H9 (cell line): ENCODE measurements around the gene RALGAPA2. TPM values are rescaled to one million over a fixed set of nuclear protein-coding genes. Genes with fewer than 3 reads are reported as not detected.

Experiments
- DNase-seq: peaks from one replicate; pipeline ENCODE4 v3.0.0-alpha.2; 2017
- H2AFZ ChIP-seq: one replicate; pipeline ENCODE4 v1.6.1; 2013; ENCODE audit warnings: mild to moderate bottlenecking, low read length, control low read depth, moderate library complexity
- H2AK5ac ChIP-seq: 2 replicates; pipeline ENCODE4 v1.6.1; 2013; ENCODE audit warnings: low read length, control low read depth, mixed read lengths; ENCODE audit not compliant: insufficient read length
- H2BK120ac ChIP-seq: one replicate; pipeline ENCODE4 v1.6.1; 2013; ENCODE audit warnings: low read depth, mild to moderate bottlenecking, low read length, control low read depth, inconsistent platforms; ENCODE audit not compliant: poor library complexity, severe bottlenecking
- H2BK12ac ChIP-seq: 2 replicates; pipeline ENCODE4 v1.6.1; 2013; ENCODE audit warnings: low read length, control low read depth, mixed read lengths, low read depth; ENCODE audit not compliant: insufficient read length
- H2BK15ac ChIP-seq: 2 replicates; pipeline ENCODE4 v1.6.1; 2013; ENCODE audit warnings: low read depth, low read length, control low read depth
- H2BK20ac ChIP-seq: one replicate; pipeline ENCODE4 v1.6.1; 2013; ENCODE audit warnings: low read depth, mild to moderate bottlenecking, low read length, control low read depth, inconsistent platforms; ENCODE audit not compliant: poor library complexity, severe bottlenecking
- H2BK5ac ChIP-seq: 2 replicates; pipeline ENCODE4 v1.6.1; 2013; ENCODE audit warnings: low read length, control low read depth, mixed read lengths; ENCODE audit not compliant: insufficient read length
- H3K14ac ChIP-seq: 2 replicates; pipeline ENCODE4 v1.6.1; 2013; ENCODE audit warnings: low read length, control low read depth; ENCODE audit not compliant: insufficient read depth
- H3K18ac ChIP-seq: 2 replicates; pipeline ENCODE4 v1.6.1; 2013; ENCODE audit warnings: low read depth, mild to moderate bottlenecking, mixed read lengths, low read length, control low read depth; ENCODE audit not compliant: insufficient read length
- H3K23ac ChIP-seq: 2 replicates; pipeline ENCODE4 v1.6.1; 2013; ENCODE audit warnings: low read length, control low read depth, mixed read lengths, low read depth; ENCODE audit not compliant: insufficient read length
- H3K23me2 ChIP-seq: 2 replicates; pipeline ENCODE4 v1.6.1; 2013; ENCODE audit warnings: low read depth, mild to moderate bottlenecking, mixed read lengths, low read length, control low read depth; ENCODE audit not compliant: insufficient read length, poor library complexity, severe bottlenecking
- H3K27ac ChIP-seq: 2 replicates; pipeline ENCODE4 v1.5.1; 2013; ENCODE audit warnings: low read length, control low read depth, mixed read lengths, low read depth; ENCODE audit not compliant: insufficient read length
- H3K27me3 ChIP-seq: 2 replicates; pipeline ENCODE4 v1.6.1; 2013; ENCODE audit warnings: low read length, control low read depth, inconsistent platforms; ENCODE audit not compliant: insufficient read depth
- H3K4ac ChIP-seq: 2 replicates; pipeline ENCODE4 v1.6.1; 2013; ENCODE audit warnings: low read depth, mild to moderate bottlenecking, control low read depth, inconsistent platforms, low read length, moderate library complexity
- H3K4me1 ChIP-seq: 2 replicates; pipeline ENCODE4 v1.6.1; 2013; ENCODE audit warnings: low read length, control low read depth, inconsistent platforms; ENCODE audit not compliant: insufficient read depth
- H3K4me2 ChIP-seq: 2 replicates; pipeline ENCODE4 v1.6.1; 2013; ENCODE audit warnings: low read length, control low read depth, mixed read lengths; ENCODE audit not compliant: insufficient read length, insufficient read depth
- H3K56ac ChIP-seq: 2 replicates; pipeline ENCODE4 v1.6.1; 2013; ENCODE audit warnings: low read depth, mild to moderate bottlenecking, mixed read lengths, low read length, control low read depth; ENCODE audit not compliant: insufficient read length
- H3K79me1 ChIP-seq: 2 replicates; pipeline ENCODE4 v1.6.1; 2013; ENCODE audit warnings: low read depth, mild to moderate bottlenecking, moderate library complexity, low read length, control low read depth, inconsistent platforms; ENCODE audit not compliant: insufficient read depth, poor library complexity, severe bottlenecking
- H3K79me2 ChIP-seq: 2 replicates; pipeline ENCODE4 v1.6.1; 2013; ENCODE audit warnings: low read length, control low read depth, inconsistent platforms; ENCODE audit not compliant: insufficient read depth
- H3K9ac ChIP-seq: 2 replicates; pipeline ENCODE4 v1.6.1; 2013; ENCODE audit warnings: low read length, control low read depth, mixed read lengths; ENCODE audit not compliant: insufficient read length; ENCODE audit errors: extremely low read depth
- H3K9me3 ChIP-seq: one replicate; pipeline ENCODE4 v1.6.1; 2013; ENCODE audit warnings: low read depth, low read length, inconsistent platforms; ENCODE audit not compliant: control insufficient read depth
- H3T11ph ChIP-seq: one replicate; pipeline ENCODE4 v1.6.1; 2013; ENCODE audit warnings: mild to moderate bottlenecking, low read length, control low read depth, inconsistent platforms
- H4K20me1 ChIP-seq: one replicate; pipeline ENCODE4 v1.6.1; 2013; ENCODE audit not compliant: control insufficient read depth, insufficient read length, insufficient read depth
- H4K5ac ChIP-seq: 2 replicates; pipeline ENCODE4 v1.6.1; 2013; ENCODE audit warnings: low read depth, mild to moderate bottlenecking, mixed read lengths, low read length, control low read depth; ENCODE audit not compliant: insufficient read length
- H4K8ac ChIP-seq: replicated peaks from 2 replicates; pipeline ENCODE4 v1.6.1; 2013; ENCODE audit warnings: low read length, control low read depth, mixed read lengths, low read depth; ENCODE audit not compliant: insufficient read length
- H4K91ac ChIP-seq: 2 replicates; pipeline ENCODE4 v1.6.1; 2013; ENCODE audit warnings: low read depth, mild to moderate bottlenecking, moderate library complexity, mixed read lengths, low read length, control low read depth; ENCODE audit not compliant: insufficient read length
- H3K27ac Mint-ChIP-seq, 3 experiments: 2 replicates in 2 of 3; 3 replicates in 1 of 3; pipeline ENCODE4 v1.8.0; 2020 to 2021; ENCODE audit warnings: mixed read lengths in 3 of 3, mild to moderate bottlenecking in 1 of 3, moderate library complexity in 1 of 3
- H3K27me3 Mint-ChIP-seq: 2 replicates; pipeline ENCODE4 v1.8.0; 2021; ENCODE audit warnings: low read depth, mild to moderate bottlenecking, moderate library complexity, mixed read lengths
- H3K36me3 Mint-ChIP-seq, 3 experiments: 2 replicates in 2 of 3; 3 replicates in 1 of 3; pipeline ENCODE4 v1.8.0; 2020 to 2021; ENCODE audit warnings: low read depth in 3 of 3, mixed read lengths in 3 of 3; ENCODE audit not compliant: insufficient read depth in 1 of 3
- H3K4me1 Mint-ChIP-seq, 2 experiments: 2 replicates each; pipeline ENCODE4 v1.8.0; 2020; ENCODE audit warnings: mixed read lengths in 2 of 2
- H3K4me3 Mint-ChIP-seq, 2 experiments: 2 replicates in 1 of 2; 3 replicates in 1 of 2; pipeline ENCODE4 v1.8.0; 2020 to 2021; ENCODE audit warnings: mild to moderate bottlenecking in 2 of 2, mixed read lengths in 2 of 2, moderate library complexity in 1 of 2
- H3K9me3 Mint-ChIP-seq, 2 experiments: 2 replicates in 1 of 2; 3 replicates in 1 of 2; pipeline ENCODE4 v1.8.0; 2020; ENCODE audit warnings: mild to moderate bottlenecking in 2 of 2, mixed read lengths in 2 of 2, moderate library complexity in 1 of 2
- WGBS: extraction: QIAGEN DNeasy Blood & Tissue Kit; methylation state at CpG from one replicate; pipeline ENCODE4 v1.1.7; 2013; ENCODE audit warnings: missing lambda C conversion rate, low lambda C conversion rate, mixed read lengths; ENCODE audit not compliant: insufficient read length; ENCODE audit errors: extremely low coverage; 5-methylcytosine and 5-hydroxymethylcytosine counted together
- total RNA-seq: library from RNA; stranded (reverse); gene quantifications from 2 replicates; pipeline ENCODE4 v1.2.1, GENCODE V29; 2021
- TF ChIP-seq, protein P1 (sequence below): fragments of 200-600 bp; sonication (generic); conservative IDR thresholded peaks from 3 replicates; pipeline ENCODE4 v1.8.0; 2021; ENCODE audit warnings: antibody characterized with exemption, mild to moderate bottlenecking

The RALGAPA2 gene
- total RNA-seq, 1 experiment from 2014 or later, result 16.6 TPM

- no peak overlapping the region for H3K14ac ChIP-seq
- H3K4me1 ChIP-seq, result peaks cover 9% of the 10 kb centered on the region; the same call in 1 of the 2 replicates
- H3K27ac ChIP-seq, result no peak overlapping the region
- H3K79me2 ChIP-seq, result no peaks in the 10 kb centered on the region
- H4K20me1 ChIP-seq, result no peaks in the 10 kb centered on the region
- Mint-ChIP-seq H3K27ac (peak overlapping the region in 2 of 3 experiments; percentile 5 to 35; a peak in 3 of 7 replicates), H3K36me3 (peaks cover 4 to 5% (median 4%) of the 10 kb centered on the region in 3 experiments; a peak in 4 of 7 replicates), H3K9me3 (no peaks in the 10 kb centered on the region), H3K4me1 (peaks cover 36 to 47% of the 10 kb centered on the region in 2 experiments), H3K27me3 (no peaks in the 10 kb centered on the region), H3K4me3 (peak overlapping the region in 1 of 2 experiments; percentile 8; a peak in 1 of 5 replicates)
- H3K79me1 ChIP-seq, result no peaks in the 10 kb centered on the region
- no peaks in the 10 kb centered on the region for H3K27me3 ChIP-seq
- H3K4me2 ChIP-seq, result no peak overlapping the region
- H3K56ac ChIP-seq, result no peak overlapping the region
- no peak overlapping the region for H3K18ac ChIP-seq
- no peak overlapping the region for H2BK120ac ChIP-seq
- no peaks in the 10 kb centered on the region for H3K9me3 ChIP-seq
- no peak overlapping the region for H2BK5ac ChIP-seq
- H4K8ac ChIP-seq, result no peak overlapping the region
- TF ChIP-seq, protein P1, sequence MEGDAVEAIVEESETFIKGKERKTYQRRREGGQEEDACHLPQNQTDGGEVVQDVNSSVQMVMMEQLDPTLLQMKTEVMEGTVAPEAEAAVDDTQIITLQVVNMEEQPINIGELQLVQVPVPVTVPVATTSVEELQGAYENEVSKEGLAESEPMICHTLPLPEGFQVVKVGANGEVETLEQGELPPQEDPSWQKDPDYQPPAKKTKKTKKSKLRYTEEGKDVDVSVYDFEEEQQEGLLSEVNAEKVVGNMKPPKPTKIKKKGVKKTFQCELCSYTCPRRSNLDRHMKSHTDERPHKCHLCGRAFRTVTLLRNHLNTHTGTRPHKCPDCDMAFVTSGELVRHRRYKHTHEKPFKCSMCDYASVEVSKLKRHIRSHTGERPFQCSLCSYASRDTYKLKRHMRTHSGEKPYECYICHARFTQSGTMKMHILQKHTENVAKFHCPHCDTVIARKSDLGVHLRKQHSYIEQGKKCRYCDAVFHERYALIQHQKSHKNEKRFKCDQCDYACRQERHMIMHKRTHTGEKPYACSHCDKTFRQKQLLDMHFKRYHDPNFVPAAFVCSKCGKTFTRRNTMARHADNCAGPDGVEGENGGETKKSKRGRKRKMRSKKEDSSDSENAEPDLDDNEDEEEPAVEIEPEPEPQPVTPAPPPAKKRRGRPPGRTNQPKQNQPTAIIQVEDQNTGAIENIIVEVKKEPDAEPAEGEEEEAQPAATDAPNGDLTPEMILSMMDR, result no peak
- no peak overlapping the region for H2AK5ac ChIP-seq
- H3T11ph ChIP-seq, result no peak overlapping the region
- no peak for DNase-seq
- H2BK15ac ChIP-seq, result no peak overlapping the region
- H2BK12ac ChIP-seq, result no peak overlapping the region
- no peak overlapping the region for H3K23ac ChIP-seq
- H2BK20ac ChIP-seq, result no peak overlapping the region
- no peak overlapping the region for H3K4ac ChIP-seq
- H3K9ac ChIP-seq, result no peak overlapping the region
- no peak overlapping the region for H4K5ac ChIP-seq
- no peak overlapping the region for H2AFZ ChIP-seq
- WGBS, result no CpG with 5 or more reads among the region's 3 CpGs
- H4K91ac ChIP-seq, result no peak overlapping the region
- no peaks in the 10 kb centered on the region for H3K23me2 ChIP-seq
These were observed 221.8 kb downstream of the RALGAPA2 start for GRCh38 chr20:20490673-20491072.
